Measurements from ENCODE around the gene POLR1A. TPM values are rescaled to one million over a fixed set of nuclear protein-coding genes. Genes with fewer than 3 reads are reported as not detected.
"Not testable (repeated sequence)": the region's sequence is repeated elsewhere in the genome, so short reads cannot be mapped to it uniquely, and the experiment has no call there.

POLR1A gene
- total RNA-seq, 1 donor from 2014 or later = 50.1 TPM

DNA sequence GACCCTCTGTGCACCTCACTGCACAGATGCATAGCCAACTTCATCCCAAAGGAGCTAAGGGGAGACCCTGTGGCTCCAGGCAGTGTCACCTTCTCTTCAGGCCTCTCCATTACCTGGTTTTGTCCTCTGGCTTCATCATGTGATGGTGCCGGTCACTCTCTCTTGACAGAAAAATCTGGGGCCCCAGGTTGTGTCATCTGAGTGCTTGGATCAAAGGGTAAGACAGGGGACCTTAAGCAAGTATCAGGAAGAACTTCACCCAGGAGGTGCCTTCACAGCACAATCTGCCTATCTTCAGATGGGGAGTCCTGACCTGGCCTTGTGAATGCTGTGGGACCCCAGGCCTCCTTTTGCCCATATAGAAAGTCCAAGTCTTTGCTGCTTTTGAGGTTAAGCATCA is 104.4 kb downstream of the POLR1A start:
- intact Hi-C loops (cut with micrococcal nuclease) = no loop called here

DNA sequence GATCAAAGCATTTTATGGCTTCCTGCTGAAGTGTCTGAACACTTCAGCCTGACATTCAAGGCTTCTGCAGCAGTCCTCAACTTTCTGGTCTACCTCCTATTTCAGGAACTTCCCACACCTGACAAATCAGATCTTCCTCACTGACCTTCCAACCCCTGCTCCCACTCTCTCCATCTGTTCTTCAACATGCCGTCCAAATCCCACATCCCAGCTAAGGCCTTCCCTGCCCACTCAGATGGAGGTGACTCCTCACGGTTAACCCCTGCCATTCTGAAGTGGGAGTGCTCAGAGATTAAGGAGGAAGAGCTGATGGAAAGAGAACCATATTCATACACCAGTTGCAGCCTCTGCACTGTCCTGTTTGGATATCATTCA is 104.8 kb downstream of the POLR1A start:
- intact Hi-C loops (cut with micrococcal nuclease) = no loop called here

DNA sequence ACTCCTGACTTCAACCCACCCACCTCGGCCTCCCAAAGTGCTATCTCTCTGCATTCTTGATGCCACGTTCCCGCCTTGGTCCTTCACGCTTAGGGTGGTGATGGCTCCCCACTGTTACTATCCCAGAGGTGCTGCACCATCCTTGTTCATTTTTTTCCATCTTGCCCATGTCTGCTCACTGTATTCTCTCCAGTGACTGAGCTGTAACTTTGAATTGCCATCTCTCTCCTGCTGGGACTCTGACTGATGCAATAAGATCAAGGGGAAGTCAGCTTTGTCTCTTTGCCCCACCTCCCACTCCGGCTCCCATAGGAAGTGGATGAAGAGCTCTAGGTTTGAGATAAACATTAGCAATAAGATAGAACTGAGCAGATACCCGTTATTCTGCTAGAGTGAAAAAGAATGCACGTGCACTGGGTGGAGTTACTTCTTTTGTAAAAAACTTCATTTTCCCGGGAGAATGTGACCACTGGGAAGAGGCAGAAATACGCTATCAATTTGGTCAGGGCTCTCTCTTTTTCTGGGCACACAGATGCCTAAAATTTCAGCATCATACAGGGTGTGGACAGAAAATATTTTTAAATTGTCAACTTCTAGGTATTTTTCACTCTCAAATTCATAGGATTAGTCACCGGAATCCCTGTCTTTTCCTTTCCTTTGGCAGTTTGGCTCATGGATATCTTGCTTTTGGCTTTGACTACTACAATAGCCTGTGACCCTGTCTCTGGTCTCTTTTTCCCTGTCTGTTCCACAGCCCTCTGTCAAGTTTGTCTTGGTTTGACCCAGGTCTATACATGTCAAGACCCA is 105.4 kb downstream of the POLR1A start:
- intact Hi-C loops (cut with micrococcal nuclease) = no loop called here

DNA sequence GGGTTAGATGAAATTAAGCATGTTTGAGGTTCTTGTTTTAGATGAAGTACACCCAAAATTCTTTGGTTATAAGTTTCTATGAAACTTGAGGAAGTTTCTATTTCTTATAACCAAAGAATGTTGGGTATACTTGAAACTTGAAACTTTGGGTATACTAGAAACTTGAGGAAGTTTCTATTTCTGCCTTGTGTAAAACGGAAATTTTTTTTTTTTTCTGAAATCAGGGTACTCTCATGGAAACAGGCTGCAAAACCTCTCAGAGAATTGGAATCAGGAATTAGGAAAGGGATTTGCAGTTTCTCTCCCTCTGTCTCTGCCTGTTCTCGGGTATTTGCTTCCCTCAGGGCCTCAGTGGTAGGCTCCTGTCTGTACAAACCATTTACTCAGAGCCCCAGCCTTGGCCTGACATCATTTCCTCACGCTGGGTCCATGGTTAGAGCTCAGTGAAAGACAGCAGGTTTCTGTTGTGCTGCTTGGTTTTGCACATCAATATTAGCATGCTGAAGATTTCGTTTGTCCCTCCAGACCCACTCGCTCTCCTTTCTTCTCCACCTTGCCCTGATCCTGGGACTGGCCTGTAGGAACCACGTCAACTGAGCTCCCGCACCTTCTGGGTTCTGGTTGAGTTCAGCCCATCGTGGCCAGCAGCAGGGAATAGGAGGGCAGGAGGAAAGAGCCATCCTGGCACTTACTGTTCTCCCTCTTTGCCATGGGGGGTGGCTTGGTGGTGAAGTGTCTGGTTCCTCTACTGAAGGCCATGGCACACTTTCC is 106.4 kb downstream of the POLR1A start:
- intact Hi-C loops (cut with micrococcal nuclease) = loop anchor here (1.0 to 2.0 kb wide), 4 partner anchors 18 to 112 kb away; no protein-coding TSS in a partner anchor

DNA sequence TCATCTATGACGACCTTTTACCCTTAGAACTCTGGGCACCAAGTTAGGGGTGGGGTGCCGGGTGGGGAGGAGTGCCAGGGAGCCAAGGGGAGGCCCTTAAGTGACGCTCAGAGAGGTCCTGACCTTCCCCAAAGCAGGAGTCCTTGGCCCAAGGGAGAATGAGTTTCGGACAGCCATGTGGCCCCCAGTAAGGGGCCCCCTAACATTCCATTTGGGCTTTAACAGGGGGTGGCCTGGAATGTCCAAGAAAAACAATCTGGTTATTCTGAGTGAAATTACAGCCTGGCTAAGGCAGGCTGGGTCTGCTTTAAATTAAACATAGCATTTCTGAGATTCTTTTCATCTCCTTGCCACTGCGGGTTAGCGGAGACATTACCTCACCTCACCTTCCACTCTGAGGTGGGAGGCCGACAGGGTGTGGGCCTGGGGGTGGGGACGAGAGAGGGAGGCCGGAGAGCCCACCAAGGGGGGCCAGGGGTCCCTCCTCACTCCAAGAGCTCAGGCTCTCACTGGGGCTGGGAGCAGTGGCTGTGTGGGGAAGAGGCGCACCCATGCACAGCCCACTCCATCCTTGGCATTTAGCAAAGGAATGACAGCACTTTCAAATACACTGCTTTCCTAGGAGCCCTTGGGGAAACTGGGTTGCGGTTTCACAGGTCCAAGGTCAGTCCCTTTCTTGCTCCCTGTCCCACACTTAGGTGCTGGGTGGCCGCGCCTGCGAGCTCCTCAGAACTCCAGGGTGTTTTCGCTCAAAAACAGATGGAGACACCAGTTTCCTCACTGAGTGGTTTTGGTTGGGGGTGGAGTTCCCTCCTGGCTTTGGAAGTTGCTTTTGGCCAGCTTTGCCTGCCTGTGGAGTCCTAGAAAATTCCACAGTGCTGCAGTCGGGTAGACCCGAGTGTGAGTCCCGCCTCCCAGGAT is 107.4 kb downstream of the POLR1A start:
- intact Hi-C loops (cut with micrococcal nuclease) = loop anchor here (2.0 kb wide), 2 partner anchors 18 to 80 kb away; no protein-coding TSS in a partner anchor

DNA sequence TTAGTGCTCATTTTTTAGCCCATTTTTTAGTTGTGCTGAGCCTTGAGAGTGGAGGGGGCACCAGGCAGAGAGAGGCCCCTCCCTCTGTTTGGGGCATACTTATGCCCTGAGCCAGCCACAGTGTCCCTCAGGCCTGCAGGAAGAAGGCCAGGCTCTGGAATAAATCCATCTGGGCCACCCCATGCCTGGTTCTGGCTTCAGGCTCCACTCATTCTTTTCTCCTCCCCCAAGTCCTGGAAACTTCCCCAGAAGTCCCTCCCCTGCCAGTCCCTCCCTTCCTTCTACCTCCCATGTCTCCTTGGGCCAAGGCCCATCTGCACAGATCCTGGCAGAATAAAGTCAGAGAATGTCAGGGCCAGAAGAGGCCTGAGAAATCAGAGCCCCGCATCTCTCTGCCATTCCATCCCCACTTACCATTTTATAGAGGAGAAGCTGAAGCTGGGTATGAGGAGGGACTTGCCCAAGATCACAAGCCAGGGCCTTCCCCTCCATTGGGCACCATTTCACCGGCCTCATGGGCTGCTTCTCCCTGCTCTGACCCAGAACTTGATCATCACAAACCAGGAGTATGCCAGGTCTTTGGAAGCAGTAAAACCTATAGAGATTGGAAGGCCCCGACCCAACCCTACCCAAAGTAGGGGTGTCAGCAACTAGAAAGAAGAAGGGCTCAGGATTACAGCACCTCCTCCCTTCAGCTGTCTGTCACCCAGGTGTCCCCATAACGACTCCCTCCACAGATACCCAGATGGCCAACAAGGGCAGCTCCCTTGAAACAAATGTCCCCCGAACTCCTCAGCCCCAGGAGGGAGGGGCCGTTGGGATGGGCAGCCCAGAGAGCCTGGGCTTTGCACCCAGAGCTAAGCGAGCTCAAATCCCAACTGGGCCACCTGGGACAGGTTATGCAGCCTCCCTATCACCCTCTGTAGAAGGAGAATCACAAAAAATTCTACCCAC is 108.4 kb downstream of the POLR1A start:
- intact Hi-C loops (cut with micrococcal nuclease) = no loop called here

DNA sequence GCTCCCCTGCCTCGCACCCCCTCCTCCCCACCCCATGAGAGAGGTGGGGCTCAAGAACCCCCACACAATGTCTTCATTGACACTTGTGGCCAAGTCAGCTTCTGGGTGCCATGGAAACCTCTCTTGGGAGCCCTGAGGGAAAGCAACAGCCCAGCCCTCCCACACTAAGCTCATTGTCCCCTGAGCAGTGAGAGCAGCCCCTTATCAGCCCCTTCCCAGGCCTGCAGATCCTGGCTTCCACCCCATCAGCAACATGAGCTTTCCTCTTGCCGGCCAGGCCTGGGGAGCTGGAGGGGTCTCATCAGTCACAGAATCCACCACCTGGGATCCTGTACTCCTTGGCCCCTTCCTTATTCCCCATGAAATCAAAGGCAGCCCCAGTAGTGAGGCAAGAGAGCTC is 109.1 kb downstream of the POLR1A start:
- intact Hi-C loops (cut with micrococcal nuclease) = no loop called here

DNA sequence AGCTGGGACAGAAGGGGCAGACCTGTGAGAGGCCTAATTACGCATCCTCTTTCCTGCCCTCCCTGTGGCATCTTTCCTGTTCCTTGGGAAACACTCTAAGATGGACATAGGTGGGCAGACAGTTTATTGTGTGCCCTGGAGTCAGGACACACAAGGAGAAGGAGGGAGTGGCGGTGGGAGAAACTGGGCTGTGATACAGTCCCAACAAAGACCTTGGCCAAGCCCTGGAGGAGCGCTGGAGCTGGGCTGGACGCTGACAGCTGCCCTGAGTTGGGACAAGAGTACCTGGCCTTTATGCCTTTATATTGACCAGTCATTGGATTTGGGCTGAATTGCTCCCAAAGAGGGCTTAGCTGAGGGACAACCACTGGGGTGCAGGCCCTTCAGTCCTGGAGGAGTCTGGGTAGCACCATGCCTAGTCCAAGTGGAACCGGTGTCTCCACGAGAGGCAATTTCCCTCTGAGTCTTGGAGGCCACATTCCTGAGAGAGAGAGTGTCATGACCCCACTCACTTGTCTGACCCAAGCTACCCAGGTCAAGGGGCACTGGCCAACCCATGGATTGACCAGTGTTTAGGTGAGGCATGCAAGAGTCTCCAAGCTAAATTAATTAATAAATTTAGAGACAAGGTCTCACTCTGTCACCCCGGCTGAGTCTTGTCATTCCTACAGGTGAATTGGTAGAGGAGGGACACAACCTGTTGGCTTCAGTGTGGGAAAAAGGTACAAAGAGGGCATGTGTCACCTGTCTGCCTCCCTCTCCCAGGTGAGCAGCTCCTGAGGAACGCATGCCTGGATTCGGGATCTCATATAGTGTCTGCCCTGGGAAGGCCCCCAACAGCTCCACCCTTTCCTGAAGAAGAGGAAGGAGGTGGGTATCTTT is 109.8 kb downstream of the POLR1A start:
- intact Hi-C loops (cut with micrococcal nuclease) = loop anchor here (2.0 kb wide), 4 partner anchors 33 to 143 kb away; no protein-coding TSS in a partner anchor

DNA sequence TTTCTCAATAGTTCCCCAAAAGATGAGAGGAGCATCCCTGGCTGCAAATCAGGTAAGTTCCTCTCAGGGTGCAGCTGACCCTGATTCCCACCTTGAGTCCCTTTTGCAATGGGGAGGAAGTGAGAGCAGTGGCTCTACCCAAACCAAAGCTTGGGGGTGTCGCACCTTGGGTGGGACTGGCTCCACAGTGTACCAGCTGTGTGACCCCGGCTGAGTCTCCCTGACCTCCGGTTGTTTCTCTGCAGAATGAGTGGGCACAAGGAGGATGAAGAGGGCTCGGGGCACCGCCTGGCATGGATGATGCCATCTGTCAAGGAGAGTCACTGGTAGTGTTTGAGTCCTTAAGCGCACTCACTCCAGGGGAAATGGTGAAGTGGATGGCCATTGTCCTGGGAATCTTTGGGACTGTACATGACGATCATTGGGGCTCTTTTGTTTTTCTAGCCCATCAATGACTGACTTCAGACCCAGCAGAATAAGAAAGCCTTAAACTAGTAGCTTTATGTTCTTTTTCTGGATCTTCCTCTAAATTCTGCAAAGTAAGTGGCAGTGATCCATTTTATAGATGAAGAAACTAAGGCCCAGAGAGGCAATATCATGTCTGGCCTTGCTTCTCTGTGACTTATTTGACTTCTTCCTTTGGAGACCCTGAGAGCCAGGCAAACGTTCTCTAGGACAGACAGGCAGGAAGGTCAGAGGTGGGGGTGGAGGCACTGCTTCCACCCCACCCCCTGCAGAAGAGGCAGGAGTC is 110.6 kb downstream of the POLR1A start:
- intact Hi-C loops (cut with micrococcal nuclease) = loop anchor here (1.0 to 2.0 kb wide), 6 partner anchors 32 to 142 kb away; partner anchors contain the start of gene POLR1A

DNA sequence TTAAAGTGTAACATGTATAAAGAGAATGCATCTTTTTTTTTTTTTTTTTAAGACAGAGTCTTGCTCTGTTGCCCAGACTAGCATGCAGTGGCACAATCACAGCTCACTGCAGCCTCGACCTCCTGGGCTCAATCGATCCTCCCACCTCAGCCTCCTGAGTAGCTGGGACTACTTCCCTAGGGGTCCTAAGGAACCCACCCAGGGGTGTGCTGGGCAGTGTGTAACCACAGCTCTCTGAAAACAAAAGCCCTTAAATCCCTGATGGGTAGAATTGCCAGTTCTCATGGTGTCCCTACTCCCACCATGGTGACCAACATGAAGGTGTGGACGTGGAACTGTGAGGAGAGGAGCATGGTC is 111.3 kb downstream of the POLR1A start:
- intact Hi-C loops (cut with micrococcal nuclease) = loop anchor here (1.0 to 2.0 kb wide), 6 partner anchors 32 to 142 kb away; partner anchors contain the start of gene POLR1A

DNA sequence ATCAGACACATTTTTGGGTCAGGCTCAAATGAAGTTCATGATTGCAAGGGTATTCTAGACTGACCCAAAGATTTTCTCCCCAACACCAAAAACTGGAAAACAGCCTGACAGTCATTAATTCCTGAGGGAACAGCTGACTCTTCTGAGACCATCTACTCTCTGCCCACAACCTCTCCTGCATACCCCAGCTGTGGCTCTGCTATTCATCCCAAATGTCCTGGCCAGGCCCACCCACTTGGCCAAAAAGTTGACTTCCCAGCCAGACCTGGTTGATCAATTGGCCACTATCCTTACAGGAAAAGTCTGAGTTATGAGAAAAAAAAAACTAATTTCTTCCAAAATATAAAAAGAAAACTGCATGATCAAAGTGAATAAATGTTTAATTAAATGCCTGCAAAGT is 113.1 kb downstream of the POLR1A start:
- intact Hi-C loops (cut with micrococcal nuclease) = no loop called here

DNA sequence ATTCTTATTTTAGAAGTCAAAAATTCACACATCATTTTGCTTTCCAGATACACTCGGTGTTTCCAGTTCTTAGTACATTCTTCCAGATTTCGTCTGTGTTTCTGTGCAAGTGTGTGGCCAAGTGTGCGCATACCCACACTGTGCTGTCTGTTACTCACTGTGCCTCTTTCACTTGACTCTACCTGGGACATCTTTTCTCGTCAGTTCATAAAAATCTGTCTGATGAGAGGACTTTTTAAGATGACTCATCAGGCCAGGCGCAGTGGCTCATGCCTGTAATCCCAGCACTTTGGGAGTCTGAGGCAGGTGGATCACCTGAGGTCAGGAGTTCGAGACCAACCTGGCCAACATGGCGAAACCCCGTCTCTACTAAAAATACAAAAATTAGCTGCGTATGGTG is 113.6 kb downstream of the POLR1A start:
- intact Hi-C loops (cut with micrococcal nuclease) = not testable (repeated sequence)

DNA sequence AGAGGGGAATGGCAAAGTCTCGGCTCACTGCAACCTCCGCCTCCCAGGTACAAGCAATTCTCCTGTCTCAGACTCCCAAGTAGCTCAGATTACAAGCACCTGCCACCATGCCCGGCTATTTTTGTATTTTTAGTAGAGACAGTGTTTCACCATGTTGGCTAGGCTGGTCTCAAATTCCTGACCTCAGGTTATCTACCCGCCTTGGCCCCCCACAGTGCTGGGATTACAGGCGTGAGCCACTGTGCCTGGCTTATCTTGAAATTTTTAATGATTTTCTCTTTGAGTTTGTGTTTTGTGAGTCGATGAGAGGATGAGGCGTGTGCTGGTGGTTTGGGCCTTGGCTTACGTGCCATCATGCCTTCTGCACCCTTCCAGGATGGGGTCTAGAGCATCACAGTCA is 115.6 kb downstream of the POLR1A start:
- intact Hi-C loops (cut with micrococcal nuclease) = no loop called here

DNA sequence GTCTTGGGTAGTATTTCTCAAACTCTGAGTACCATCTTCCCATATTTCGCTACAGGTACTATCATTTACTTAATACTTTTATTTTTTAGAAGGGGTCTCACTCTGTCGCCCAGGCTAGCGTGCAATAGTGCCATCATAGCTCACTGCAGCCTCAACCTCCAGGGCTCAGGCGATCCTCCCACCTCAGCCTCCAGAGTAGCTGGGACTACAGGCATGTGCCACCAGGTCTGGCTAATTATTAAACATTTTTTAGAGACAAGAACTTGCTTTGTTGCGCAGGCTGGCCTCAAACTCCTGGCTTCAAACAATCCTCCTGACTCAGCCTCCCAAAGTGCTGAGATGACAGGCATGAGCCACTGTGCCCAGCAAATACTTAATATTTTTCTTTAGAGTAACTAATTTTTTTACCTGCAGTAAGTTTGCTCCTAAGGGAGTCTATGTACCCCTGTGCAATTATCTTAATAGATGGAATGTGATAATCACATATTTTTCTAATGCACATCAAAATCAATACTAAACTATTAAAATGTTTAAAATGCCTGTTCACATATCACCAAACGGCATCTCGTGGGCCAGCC is 116.3 kb downstream of the POLR1A start:
- intact Hi-C loops (cut with micrococcal nuclease) = no loop called here

DNA sequence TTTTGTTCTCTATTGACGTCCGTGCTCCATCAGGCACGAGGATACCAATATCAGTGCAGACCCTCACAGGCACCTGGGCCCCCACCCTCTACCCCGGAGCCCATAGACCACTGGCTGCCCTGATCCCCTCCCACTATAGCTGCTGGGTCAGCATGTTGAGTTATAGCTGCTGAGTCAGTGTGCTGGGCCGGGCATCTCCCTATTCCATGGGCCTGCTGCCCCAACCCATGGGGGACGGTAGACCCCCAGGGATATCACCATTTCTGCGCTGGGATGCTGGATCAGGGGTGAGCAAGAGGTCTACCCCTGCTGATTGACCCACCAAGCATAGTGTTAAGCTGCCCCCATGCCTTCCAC is 116.8 kb downstream of the POLR1A start:
- intact Hi-C loops (cut with micrococcal nuclease) = no loop called here

DNA sequence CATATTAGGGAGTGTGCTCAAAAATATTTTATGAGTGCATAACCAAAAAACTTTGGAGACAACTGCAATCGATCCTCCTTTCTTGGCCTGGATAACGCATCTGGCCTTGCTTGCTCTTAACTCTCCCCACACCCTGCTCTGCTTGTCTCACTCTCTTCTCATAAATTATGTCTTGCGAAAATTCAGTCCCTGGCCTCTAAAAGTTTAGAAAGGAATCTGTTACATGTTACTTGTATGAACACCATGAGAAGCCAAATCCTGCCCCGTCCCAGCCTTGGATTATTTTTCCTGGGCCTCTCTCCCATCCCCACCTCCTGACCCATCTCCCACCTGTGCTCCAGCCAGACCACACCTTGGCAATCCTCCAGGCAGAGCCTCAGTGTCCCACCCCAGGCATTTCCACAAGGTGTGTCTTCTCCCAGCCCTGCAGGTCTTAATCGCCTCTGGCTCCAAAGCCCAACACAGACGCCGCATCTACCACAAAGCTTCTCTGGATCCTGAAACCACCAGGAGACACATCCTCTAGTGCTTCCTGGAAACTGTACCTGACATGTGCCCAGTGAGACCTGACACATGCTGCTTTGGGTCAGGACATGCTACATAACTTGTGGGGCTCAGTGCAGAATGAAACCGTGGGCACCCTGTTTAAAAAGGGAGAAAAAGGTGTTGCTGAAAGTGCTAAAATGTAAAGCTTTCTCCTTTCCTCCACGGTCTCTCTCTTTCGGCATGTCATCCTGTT is 117.3 kb downstream of the POLR1A start:
- intact Hi-C loops (cut with micrococcal nuclease) = no loop called here

Measured in T-helper 1 cell treated with Interleukin-12 subunit alpha and Interleukin-12 subunit beta and Interleukin-4 antibody, amounts not matched to agents 30 ng/mL and 1 ng/mL, for 36 hours (primary cell).